Astrocyte (in vitro differentiated cells and primary cell): ENCODE data around the gene FAHD2A. TPM values are rescaled to one million over a fixed set of nuclear protein-coding genes. Genes with fewer than 3 reads are reported as not detected.

Source experiments
- DNase-seq: peaks from one replicate; pipeline ENCODE4 v3.0.0-alpha.2; 2010; ENCODE audit warnings: low read depth
- FAIRE-seq: peaks from 2 replicates; lab custom pipeline; 2011; peaks lifted over from hg19 to GRCh38; lab: Jason Lieb, UNC
- H2AFZ ChIP-seq: 2 replicates; pipeline ENCODE4 v1.6.0; 2012; ENCODE audit warnings: low read depth, low read length, inconsistent platforms
- H3K27ac ChIP-seq: 2 replicates; pipeline ENCODE4 v1.5.1; 2011; ENCODE audit warnings: low read depth, low read length, inconsistent platforms
- H3K27me3 ChIP-seq: 2 replicates; pipeline ENCODE4 v1.6.0; 2011; ENCODE audit warnings: low read length, inconsistent platforms; ENCODE audit not compliant: insufficient read depth
- H3K36me3 ChIP-seq: 2 replicates; pipeline ENCODE4 v1.5.1; 2011; ENCODE audit warnings: low read length, inconsistent platforms; ENCODE audit not compliant: insufficient read depth
- H3K4me1 ChIP-seq: 2 replicates; pipeline ENCODE4 v1.5.1; 2011; ENCODE audit warnings: low read length, inconsistent platforms; ENCODE audit not compliant: insufficient read depth
- H3K4me2 ChIP-seq: 2 replicates; pipeline ENCODE4 v1.6.0; 2012; ENCODE audit warnings: low read length, inconsistent platforms
- H3K4me3 ChIP-seq: 2 replicates; pipeline ENCODE4 v1.5.1; 2011; ENCODE audit warnings: low read depth, mild to moderate bottlenecking, low read length, inconsistent platforms; ENCODE audit not compliant: insufficient read depth
- H3K79me2 ChIP-seq: 2 replicates; pipeline ENCODE4 v1.6.0; 2012; ENCODE audit warnings: mild to moderate bottlenecking, low read length, inconsistent platforms; ENCODE audit not compliant: insufficient read depth
- H3K9ac ChIP-seq: 2 replicates; pipeline ENCODE4 v1.6.0; 2012; ENCODE audit warnings: mild to moderate bottlenecking, low read length, inconsistent platforms
- H3K9me3 ChIP-seq: 2 replicates; pipeline ENCODE4 v1.5.1; 2012; ENCODE audit warnings: low read depth, mild to moderate bottlenecking, low read length, inconsistent platforms; ENCODE audit not compliant: insufficient read depth
- H4K20me1 ChIP-seq: 2 replicates; pipeline ENCODE4 v1.6.0; 2012; ENCODE audit warnings: low read length, inconsistent platforms; ENCODE audit not compliant: insufficient read depth
- H3K27ac Mint-ChIP-seq: one replicate; pipeline ENCODE4 v1.8.0; 2021; ENCODE audit warnings: mild to moderate bottlenecking, mixed read lengths; ENCODE audit not compliant: unreplicated experiment
- H3K27me3 Mint-ChIP-seq: one replicate; pipeline ENCODE4 v1.8.0; 2021; ENCODE audit warnings: low read depth, mixed read lengths; ENCODE audit not compliant: unreplicated experiment
- H3K36me3 Mint-ChIP-seq: one replicate; pipeline ENCODE4 v1.8.0; 2021; ENCODE audit warnings: low read depth, mixed read lengths; ENCODE audit not compliant: unreplicated experiment
- H3K4me1 Mint-ChIP-seq: one replicate; pipeline ENCODE4 v1.8.0; 2021; ENCODE audit warnings: low read depth, mixed read lengths; ENCODE audit not compliant: unreplicated experiment
- H3K4me3 Mint-ChIP-seq: one replicate; pipeline ENCODE4 v1.8.0; 2021; ENCODE audit warnings: mild to moderate bottlenecking, moderate library complexity, mixed read lengths; ENCODE audit not compliant: unreplicated experiment
- H3K9me3 Mint-ChIP-seq: one replicate; pipeline ENCODE4 v1.8.0; 2021; ENCODE audit warnings: mild to moderate bottlenecking, mixed read lengths; ENCODE audit not compliant: unreplicated experiment
- CTCF ChIP-seq: IDR thresholded peaks from 2 replicates; pipeline ENCODE4 v1.5.1; 2011; ENCODE audit warnings: low read depth, mild to moderate bottlenecking, inconsistent platforms, low read length, moderate library complexity; ENCODE audit not compliant: insufficient read depth
- EZH2 ChIP-seq: IDR thresholded peaks from 2 replicates; pipeline ENCODE4 v1.6.1; 2012; ENCODE audit warnings: mild to moderate bottlenecking, low read length, inconsistent platforms; ENCODE audit not compliant: insufficient read depth
- total RNA-seq: library from RNA; stranded (reverse); gene quantifications from 2 replicates; pipeline ENCODE4 v1.2.1, GENCODE V29; 2021

The FAHD2A gene
- total RNA-seq, 1 donor from 2014 or later, result 21.9 TPM

- Histone ChIP-seq H4K20me1 (no peaks in the 10 kb centered on the region), H3K79me2 (no peaks in the 10 kb centered on the region), H3K4me1 (peaks cover 6% of the 10 kb centered on the region), H3K9ac (no peak overlapping the region), H3K36me3 (no peaks in the 10 kb centered on the region), H3K27me3 (no peaks in the 10 kb centered on the region), H3K27ac (no peak overlapping the region), H3K9me3 (peaks cover 3% of the 10 kb centered on the region), H3K4me3 (no peak overlapping the region), H3K4me2 (peak overlapping the region; percentile 61), H2AFZ (peak overlapping the region; percentile 14)
- peaks cover 2% of the 10 kb centered on the region for H3K36me3 Mint-ChIP-seq
- peaks cover 19% of the 10 kb centered on the region for H3K9me3 Mint-ChIP-seq
- DNase-seq (peak; percentile 81), FAIRE-seq (peak; percentile 79)
- TF ChIP-seq EZH2 (no peak), CTCF (no peak)
- no peak overlapping the region for H3K4me3 Mint-ChIP-seq
- H3K27ac Mint-ChIP-seq, result no peak overlapping the region
- H3K4me1 Mint-ChIP-seq, result peaks cover 6% of the 10 kb centered on the region
- peaks cover 36% of the 10 kb centered on the region for H3K27me3 Mint-ChIP-seq
Measured at GRCh38 chr2:95359031-95359430, 43.5 kb upstream of the FAHD2A start.

- Mint-ChIP-seq H3K27ac (no peak overlapping the region), H3K4me3 (no peak overlapping the region), H3K36me3 (peaks cover 2% of the 10 kb centered on the region), H3K27me3 (peaks cover 31% of the 10 kb centered on the region), H3K4me1 (peaks cover 6% of the 10 kb centered on the region), H3K9me3 (peaks cover 19% of the 10 kb centered on the region)
- peaks cover 3% of the 10 kb centered on the region for H3K9me3 ChIP-seq
- H3K36me3 ChIP-seq, result no peaks in the 10 kb centered on the region
- H2AFZ ChIP-seq, result peak overlapping the region; percentile 14
- no peaks in the 10 kb centered on the region for H3K79me2 ChIP-seq
- H3K4me3 ChIP-seq, result no peak overlapping the region
- H3K4me1 ChIP-seq, result peaks cover 6% of the 10 kb centered on the region
- no peak overlapping the region for H3K27ac ChIP-seq
- H3K9ac ChIP-seq, result no peak overlapping the region
- no peak for FAIRE-seq
- no peaks in the 10 kb centered on the region for H3K27me3 ChIP-seq
- no peak for DNase-seq
- no peaks in the 10 kb centered on the region for H4K20me1 ChIP-seq
- TF ChIP-seq EZH2 (no peak), CTCF (no peak)
- H3K4me2 ChIP-seq, result peak overlapping the region; percentile 61
Measured at GRCh38 chr2:95359501-95359930, 43.0 kb upstream of the FAHD2A start.

GRCh38 chr2:95361216-95361980 is 41.1 kb upstream of the FAHD2A start:
- H3K27ac ChIP-seq, result no peak overlapping the region
- Mint-ChIP-seq H3K4me3 (no peak overlapping the region), H3K27me3 (peaks cover 30% of the 10 kb centered on the region), H3K4me1 (peaks cover 6% of the 10 kb centered on the region), H3K9me3 (peaks cover 9% of the 10 kb centered on the region), H3K36me3 (peaks cover 2% of the 10 kb centered on the region), H3K27ac (no peak overlapping the region)
- no peaks in the 10 kb centered on the region for H3K27me3 ChIP-seq
- no peak overlapping the region for H3K4me2 ChIP-seq
- no peak overlapping the region for H2AFZ ChIP-seq
- FAIRE-seq (no peak), DNase-seq (no peak)
- H3K79me2 ChIP-seq, result no peaks in the 10 kb centered on the region
- H3K36me3 ChIP-seq, result no peaks in the 10 kb centered on the region
- TF ChIP-seq CTCF (no peak), EZH2 (no peak)
- no peak overlapping the region for H3K9ac ChIP-seq
- H4K20me1 ChIP-seq, result no peaks in the 10 kb centered on the region
- H3K4me1 ChIP-seq, result peaks cover 6% of the 10 kb centered on the region
- H3K4me3 ChIP-seq, result no peak overlapping the region
- H3K9me3 ChIP-seq, result peaks cover 3% of the 10 kb centered on the region
